Measurements from ENCODE around the gene MROH9.
"Not testable (repeated sequence)": the region's sequence is repeated elsewhere in the genome, so short reads cannot be mapped to it uniquely, and the experiment has no call there.

Gene MROH9, protein sequence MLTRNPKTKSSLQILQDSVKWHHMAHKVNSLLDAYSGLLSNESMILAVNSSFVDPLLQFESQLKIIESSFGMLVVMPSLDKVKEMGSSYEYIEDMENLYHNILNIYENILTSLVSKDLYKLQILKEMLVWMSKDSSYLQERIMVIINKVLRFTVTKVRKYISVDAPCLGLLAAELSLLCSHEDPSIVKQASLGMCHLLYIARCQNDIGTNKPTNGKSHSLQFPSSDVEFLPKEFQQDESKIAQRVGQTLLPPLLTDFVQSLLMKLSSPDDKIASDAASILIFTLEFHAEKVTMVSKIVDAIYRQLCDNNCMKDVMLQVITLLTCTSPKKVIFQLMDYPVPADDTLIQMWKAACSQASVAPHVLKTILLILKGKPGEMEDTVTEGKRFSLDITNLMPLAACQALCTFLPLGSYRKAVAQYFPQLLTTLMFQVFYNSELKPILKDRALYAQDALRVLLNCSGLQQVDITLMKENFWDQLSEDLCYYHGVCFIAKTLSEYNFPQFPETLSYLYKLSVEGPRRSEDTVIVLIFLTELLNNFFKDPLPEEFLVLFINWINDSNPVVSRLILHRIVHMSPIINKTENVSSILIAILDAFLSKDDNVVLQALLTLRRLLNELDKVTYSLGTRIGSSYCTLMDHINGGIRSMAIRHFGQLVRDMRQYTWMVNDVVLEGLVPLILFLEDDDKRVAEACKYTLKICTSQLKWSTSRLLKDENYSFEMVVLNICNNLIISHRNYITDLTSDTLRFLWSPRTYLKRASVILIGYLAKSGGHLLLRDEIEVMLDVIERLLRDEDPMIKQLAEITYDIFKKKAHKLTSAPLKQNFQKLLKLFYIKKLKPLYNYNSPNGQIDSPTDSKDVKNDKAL

DNA sequence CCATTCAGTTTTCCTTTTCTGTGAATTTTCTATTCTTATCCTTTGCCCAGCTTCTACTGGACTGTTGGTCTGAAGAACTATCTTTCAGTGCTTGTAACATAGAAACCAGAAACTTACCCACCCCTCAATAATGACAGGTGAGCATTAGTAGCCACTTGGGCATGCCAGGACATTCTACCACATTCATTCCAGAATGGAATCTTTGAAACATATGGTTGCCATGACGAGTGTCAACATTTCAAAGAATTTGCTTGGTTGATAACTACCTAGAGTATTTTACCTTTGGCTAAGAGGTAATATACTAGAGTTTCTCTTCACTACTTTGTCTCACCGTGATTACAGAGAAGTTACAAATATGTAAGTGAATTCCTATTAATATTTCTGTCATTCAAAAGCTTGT lies at the start of gene MROH9:
TSS of gene MROH9 (plus strand) at position 304 of the 400 bp plus-strand sequence. CDS start 10,023 bp downstream, outside the sequence.
- DNase-seq: no peak

DNA sequence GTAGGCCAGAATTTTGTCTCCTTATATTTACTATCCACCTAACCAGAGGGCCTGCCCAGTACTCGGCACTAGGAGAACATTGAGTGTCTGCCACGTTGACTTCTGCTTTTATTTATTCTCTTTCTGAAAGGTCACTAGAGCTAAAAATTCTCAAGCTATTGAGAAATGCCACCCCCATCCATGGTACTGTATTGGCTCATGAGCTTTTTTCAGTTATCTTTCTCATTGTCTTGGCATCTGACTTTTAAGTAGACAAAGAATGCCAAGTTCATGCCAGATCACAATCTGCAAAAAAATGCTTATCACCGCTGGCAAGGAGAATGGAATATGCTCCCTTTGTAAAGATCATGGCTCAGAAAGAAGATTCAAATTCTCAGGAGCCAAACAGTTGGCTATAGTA lies 49.8 kb upstream of the MROH9 start:
- no peak for DNase-seq

DNA sequence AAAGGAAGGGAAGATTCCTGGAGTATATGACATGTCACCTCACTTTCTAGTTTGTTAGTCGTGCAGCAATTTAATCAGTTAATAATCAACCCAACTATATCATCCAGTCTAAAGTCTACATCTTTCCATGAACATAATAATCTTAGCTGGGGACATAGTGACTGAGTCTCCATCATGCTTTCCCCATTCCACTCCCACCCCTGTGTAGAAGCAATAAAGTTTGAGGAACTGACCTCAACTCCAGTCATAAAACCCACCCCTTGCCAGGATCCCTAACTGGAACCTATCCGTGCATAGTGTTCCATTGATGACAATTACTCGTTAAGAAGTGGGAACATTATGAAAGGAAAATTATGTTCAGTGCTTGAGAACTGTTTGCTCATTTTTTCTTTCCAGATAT lies 48.9 kb upstream of the MROH9 start:
- DNase-seq: no peak

DNA sequence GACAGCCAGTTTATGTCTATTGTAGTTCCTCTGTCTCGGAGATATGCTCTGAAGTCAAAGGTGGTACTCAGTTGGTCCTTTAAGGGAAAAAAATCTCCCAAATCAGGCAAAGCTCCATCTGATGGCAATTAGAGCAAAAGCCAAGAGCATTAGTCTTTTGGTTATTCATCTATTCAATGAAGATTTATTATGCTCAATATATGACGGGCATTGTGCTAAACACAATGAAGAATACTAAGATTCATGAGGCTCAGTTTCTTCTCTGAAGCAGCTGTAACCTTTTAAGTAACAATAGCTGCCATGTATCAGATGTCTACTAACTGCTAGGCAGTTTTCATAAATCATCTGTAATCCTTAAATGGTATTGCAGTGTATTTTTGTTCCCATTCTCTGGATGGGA lies 47.6 kb upstream of the MROH9 start:
- no peak for DNase-seq

DNA sequence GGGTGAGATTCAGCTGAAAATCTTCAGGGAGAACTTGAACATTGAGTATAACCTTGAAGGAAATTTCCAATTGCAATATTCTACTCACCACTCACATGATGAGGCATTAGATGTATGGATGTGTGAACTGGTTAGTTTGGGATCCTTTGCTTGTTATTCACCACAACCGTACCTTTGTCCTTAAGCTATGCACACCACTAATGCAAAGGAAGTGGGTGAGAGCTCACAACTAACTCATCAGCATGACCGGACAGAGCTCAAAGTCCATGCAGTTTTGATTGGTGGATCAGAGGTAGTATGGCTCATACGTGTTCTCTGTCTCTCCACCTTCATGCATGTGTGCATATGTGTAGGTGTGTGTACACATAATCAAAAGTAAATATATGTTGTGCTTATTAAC lies 43.5 kb upstream of the MROH9 start:
- DNase-seq: no peak

DNA sequence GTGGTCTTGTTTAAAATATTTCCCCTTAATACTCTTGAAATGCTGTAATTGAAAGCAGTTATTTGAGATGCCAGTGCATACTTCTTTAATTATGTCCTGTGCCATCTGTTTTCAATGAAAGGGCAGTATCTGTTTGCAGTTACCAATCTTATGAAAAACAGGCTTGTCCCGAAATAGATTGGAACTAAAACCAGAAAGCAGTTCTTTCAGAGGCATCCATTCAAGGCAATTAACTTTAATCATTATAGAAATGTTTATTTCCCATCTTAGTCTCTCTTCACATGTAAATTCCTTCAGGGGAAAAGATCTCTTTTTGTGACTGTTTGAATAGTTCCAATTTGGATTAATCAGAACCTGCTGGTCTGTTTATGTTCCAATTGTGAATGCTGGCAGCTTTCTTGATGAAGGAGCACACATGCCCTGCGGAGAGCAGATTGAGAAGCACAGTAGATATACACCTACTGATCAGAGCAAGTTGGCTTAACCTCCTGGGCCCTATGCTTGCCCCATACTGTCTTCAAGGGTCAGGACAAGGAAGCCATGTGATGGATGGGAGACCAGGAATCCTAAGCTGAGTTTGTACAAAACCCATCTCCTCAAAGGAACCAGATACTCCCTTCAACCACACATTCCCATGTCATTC lies 41.6 kb upstream of the MROH9 start:
- no peak for DNase-seq

DNA sequence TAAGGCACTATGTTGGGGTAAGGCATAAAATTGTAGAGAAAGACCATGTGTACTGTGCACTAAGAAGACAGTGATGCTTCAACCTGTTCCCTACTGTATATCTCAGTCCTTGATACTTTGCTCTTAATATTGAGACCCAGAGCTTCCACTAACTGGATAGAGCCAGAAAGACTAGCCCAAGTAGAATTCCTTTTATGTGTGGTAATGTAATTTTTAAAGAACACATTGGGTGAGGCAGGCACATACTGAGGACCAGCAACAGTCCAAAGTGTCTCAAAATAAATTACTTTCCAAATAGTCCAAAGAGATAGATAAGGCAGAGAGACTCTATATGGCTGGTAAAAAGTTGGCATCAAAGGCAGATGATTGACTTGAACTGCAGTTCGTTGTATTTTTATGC lies 31.4 kb upstream of the MROH9 start:
- DNase-seq: no peak

DNA sequence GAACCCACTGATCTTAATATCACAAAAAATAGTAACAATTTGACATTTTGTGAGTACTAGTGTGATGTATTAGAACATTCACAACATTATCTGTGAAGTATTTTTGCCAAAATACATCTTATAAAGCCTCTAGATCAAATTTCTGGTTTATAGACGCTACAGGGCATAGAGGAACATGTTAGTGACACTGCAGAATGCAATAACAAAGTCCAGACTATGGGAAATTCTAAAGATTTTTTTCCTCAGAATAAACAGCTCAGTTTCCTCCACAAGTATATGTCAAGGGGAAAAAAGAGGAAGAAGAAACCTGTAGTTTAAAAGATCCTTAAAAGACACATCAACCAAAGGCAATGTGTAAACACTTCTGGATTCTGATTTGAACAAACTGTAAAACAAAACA lies 26.4 kb upstream of the MROH9 start:
- no peak for DNase-seq

DNA sequence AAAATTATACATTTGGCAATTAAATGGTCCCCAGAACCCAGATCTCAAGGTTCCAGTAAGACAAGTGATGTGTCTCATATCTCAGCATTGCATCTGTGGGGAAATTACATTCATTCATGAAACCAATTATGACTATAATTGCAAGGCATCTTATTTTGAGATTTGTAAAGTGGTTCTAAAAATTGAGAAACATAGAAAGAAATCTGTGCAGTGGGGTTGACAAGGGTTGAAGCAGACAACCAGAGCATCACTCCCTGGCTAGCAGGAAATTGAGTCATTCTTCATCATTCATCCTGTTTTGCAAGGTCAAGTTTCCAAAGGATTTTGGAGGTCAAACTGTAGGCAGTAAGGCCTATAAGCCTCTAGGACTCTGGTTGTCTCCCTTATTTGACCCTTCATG lies 25.1 kb upstream of the MROH9 start:
- no peak for DNase-seq

DNA sequence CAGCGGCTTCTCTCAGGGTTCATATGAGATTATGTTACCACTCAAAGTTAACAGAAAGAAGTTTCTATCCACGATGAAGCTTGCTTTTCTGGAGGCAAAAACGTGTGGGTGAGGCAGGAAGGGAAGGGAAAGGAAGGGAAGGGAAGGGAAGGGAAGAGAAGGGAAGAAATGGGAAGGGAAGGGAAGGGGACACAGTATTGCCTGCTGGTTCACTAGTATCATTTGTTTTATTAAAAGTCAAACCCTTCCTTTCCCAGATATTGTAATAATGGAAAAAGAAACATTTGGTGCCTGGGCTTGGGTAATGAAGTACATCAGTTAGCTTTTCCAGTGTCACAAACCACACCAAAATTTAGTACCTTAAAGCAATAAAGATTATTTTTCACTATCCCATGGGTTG lies 18.0 kb upstream of the MROH9 start:
- DNase-seq: no peak

DNA sequence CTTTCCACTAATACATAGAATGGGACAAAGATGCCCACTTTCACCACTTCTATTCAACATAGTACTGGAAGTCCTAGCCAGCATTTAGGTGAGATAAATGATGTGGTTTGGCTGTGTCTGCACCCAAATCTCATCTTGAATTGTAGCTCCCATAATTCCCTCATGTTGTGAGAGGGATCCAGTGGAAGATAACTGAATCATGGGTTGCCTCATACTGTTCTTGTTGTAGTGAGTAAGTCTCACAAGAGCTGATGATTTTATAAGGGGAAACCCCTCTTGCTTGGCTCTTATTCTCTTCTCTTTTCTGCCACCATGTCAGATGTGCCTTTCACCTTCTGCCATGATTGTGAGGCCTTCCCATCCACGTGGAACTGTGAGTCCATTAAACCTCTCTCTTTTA lies 10.7 kb upstream of the MROH9 start:
- DNase-seq: not testable (repeated sequence)

DNA sequence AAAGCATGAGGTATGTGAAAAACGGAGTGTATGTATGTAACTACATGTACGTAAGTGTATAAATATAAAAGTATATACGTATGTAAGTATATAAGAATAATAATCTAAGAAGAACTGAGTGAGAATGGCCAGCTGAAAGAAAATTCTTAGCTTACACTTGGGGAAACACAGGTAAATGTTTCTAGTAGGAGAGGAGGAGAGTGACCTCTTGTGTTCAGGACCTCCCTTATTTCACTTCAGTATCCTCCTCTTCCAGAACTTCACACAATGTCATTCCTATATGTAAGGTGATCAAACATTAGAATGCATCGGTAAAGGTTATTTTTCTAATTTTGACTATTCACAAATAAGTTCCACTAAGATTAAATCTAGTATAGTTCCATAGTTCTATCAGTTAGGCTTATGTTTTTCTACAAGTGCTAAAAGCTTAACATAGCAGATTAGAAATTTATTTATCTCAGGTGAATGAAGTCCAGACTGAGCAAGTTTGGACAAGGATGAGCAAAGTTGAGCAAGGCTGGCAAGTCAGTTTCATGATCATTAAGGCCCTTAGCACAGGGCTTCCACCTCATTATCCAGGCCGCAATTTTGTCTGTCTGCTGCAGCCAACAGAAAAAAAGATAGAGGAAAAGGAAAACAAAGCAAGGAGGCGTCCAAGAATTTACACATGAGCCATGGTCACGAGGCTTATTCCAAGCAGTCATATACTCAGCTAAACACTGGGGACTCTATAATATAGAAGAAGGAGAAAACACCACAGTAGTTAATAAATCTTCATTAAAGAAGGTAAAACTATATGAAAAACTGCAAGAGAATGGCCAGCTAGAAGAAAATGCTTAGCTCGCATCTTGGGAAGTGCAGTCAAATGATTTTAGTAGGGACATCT lies 7.1 kb upstream of the MROH9 start:
- no peak for DNase-seq

DNA sequence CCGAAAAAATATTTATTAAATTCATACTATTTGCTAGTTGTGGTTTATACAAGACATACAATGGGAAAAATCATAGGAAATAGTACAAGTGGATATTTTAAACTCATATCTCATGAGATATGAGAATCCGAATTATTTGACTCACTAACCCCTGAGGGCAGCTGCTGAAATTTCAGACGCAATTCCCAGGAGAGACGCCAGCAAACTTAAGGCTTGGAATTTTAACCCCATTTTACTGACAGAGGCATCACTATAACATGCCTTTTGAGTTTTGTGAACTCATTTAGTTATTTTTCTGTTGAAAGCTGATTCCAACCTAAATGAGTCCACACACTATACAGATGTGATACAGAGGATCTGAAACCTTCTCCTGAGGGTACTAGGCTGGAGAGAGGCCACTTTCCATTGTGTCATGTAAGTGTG lies 5.9 kb upstream of the MROH9 start:
- no peak for DNase-seq

DNA sequence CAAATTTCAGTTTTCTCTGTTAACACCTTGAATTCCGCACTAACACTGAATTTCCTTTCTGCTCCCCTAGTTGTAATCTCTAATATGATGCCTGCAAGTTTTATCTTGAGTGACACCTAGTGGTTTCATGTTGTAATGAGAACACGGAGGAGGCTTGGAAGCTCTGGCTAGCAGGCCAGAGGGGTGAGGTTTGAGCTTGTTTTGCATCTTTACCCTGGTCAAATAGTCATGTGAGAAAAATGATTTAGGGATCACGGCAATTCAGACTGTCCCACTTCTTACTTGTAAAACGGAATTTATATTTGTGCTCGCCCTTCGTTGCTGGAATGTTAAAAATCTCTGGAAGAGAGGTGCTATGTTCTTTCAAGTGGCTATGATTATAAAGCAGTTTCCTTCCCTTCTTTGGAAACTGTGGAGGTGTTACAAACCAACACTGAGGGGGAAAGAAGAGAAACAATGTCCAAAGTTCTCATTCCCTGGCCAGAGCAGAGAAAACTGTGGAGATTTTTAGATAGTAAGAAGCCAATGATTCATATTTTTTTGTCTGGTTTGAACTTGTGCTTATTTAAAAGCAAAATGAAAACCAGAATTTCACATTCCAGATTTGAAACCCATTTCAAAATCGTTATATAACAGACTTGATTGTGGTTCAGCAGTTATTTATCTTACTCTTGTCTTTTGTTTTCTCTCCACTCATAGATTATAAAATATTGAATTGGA lies 5.3 kb upstream of the MROH9 start:
- DNase-seq: peak; percentile 16

DNA sequence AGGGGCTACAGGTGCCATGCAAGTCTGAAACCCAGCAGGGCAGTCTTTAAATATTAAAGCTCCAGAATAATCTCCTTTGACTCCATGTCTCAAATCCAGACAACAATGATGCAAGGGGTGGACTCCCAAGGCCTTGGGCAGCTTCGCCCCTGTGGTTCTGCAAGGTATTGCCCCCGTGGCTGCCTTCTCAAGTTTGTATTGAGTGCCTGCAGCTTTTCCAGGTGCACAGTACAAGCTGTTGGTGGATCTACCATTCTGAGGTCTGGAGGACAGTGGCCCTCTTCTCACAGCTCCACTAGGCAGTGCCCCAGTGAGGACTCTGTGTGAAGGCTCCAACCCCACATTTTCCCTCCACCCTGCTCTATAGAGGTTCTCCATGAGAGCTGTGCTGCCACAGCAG lies 3.7 kb upstream of the MROH9 start:
- no peak for DNase-seq

DNA sequence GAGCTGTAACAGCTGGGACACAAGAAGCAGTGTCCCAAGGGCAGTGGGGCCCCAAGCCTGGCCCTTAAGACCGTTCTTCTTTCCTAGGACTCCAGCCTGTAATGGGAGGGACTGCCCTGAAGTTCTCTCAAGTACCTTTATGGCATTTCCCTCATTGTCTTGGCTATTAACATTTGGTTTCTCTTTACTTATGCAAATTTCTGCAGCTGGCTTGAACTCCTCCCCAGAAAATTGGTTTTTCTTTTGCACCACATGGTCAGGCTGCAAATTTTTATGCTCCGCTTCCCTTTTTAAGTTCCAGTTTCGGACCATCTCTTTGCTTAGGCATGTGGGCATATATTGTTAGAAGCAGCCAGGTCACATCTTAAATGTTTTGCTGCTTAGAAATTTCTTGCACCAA lies 3.1 kb upstream of the MROH9 start:
- DNase-seq: no peak

DNA sequence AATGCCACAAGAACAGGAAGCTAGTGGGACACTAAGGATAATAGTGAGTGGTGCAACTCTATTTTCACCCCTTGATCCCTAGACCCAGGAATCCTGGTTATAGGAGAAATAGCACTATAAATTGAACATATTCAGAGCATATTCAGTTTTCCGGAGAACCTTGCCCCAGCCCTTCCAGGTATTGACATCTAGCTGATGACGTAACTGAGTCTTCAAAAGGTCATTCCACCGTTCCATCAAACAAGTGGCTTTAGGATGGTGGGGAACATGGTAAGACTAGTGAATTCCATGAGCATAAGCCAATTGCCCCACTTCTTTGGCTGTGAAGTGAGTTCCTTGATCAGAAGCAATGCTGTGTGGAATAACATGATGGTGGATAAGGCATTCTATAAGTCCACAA lies 2.9 kb downstream of the MROH9 start:
- DNase-seq: no peak

DNA sequence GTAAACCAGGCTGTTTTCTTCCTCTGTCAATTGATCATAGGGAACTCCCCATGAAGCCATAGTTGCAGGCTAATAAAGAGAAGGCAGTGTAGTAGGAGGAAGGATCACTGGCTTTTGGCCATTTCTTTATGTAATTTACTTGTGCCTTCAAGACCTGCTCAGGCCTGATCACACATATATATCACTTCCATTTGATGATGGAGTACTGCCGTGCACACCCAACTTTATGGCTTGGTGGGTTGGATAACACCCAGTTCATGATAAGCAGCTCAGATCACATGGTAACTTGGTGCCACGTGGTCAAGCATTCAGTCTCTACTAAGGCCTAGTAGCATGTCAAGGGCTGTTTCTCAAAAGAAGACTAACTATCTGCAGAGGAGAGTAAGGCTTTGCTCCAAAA lies 4.1 kb downstream of the MROH9 start:
- no peak for DNase-seq

DNA sequence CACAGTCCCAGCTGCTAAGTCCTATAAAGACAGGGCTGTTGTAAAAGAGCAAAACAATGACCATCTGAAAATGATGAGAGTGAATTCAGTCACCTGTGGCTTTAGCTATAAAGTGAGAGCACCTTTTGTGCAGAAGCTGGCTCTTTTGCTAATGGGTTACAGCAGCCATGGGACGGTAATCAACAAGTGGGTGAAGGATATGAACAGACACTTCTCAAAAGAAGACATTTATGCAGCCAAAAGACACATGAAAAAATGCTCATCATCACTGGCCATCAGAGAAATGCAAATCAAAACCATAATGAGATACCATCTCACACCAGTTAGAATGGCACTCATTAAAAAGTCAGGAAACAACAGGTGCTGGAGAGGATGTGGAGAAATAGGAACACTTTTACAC lies 16.4 kb downstream of the MROH9 start:
- not testable (repeated sequence) for DNase-seq

DNA sequence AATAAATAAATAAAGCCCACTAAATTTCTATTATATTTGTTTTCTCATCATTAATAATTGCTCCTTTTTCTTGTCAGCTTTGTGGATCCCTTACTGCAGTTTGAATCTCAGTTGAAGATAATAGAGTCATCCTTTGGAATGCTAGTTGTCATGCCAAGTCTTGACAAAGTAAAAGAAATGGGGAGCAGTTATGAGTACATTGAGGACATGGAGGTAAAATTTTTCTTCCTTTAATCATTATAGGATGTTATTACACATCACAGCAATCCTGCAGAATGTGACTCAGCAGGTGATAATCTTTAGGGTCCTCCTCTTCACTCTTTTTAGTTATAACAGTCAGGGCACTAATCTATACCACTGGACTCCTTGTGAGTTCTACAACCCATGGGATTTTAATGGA lies 24.1 kb downstream of the MROH9 start:
- no peak for DNase-seq

DNA sequence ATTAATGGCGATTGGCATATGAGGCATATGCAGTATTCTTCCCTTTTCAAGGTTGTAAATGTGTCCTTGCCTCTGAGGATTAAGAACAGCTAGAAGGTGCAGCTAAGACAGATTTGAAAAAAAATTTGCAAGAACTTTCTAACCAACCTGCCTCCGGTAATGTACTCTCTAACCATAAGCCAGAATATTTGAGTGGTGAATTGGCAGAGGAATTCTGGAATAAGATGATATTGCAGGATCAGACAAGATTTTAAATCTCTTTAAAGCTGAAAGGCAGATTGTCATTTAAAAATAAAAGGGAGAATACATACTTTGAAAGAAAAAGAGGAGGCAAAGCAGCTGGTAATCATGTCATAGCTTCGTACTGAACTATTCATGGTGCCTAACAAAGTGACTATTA lies 29.2 kb downstream of the MROH9 start:
- no peak for DNase-seq
